ENCODE data around the gene PPFIA4.

PPFIA4 gene

DNA sequence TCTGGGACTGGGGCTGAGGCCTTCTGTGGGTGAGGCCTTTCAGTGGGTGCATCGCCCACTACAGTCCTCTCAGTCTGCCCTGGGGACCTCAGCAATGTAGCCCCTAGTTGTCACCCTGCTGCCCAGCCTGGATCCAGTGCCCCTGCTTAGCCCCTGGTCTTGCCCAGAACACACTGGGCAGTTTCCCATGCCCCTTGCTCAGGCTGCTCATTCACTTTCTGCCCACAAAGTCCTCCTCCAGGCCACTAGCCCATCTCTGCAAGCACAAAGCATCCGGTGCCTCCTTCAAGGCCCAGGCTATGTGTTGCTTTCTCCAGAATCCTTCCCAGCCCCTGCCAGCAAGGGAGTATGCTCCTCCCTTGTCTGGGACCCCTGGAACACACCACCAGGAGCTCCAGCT is 95.9 kb downstream of the PPFIA4 start:
- POLR2A ChIA-PET = no interaction called here
- no peak for DNase-seq (ENCODE audit: extremely low spot score)
- CTCF ChIA-PET = interaction anchor here (1.3 to 2.3 kb wide), 2 partner anchors 11 to 145 kb away, joined by 4 to 8 read pairs; no protein-coding TSS in a partner anchor
- TF ChIP-seq, protein P1, sequence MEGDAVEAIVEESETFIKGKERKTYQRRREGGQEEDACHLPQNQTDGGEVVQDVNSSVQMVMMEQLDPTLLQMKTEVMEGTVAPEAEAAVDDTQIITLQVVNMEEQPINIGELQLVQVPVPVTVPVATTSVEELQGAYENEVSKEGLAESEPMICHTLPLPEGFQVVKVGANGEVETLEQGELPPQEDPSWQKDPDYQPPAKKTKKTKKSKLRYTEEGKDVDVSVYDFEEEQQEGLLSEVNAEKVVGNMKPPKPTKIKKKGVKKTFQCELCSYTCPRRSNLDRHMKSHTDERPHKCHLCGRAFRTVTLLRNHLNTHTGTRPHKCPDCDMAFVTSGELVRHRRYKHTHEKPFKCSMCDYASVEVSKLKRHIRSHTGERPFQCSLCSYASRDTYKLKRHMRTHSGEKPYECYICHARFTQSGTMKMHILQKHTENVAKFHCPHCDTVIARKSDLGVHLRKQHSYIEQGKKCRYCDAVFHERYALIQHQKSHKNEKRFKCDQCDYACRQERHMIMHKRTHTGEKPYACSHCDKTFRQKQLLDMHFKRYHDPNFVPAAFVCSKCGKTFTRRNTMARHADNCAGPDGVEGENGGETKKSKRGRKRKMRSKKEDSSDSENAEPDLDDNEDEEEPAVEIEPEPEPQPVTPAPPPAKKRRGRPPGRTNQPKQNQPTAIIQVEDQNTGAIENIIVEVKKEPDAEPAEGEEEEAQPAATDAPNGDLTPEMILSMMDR (IDR thresholded peaks at IDR 0.05; ENCODE audit: control extremely low read depth, extremely low read depth, low read depth, missing control alignments) = no peak

GRCh38 chr1:203124011-203124410 is 97.7 kb downstream of the PPFIA4 start:
- ChIA-PET CTCF (interaction anchor here (1.0 to 2.3 kb wide), 4 partner anchors 9 to 92 kb away, joined by 3 to 8 read pairs (median 4); no protein-coding TSS in a partner anchor), POLR2A (no interaction called here)
- DNase-seq (ENCODE audit: extremely low spot score) = no peak
- TF ChIP-seq, protein P1 (IDR thresholded peaks at IDR 0.05; ENCODE audit: control extremely low read depth, extremely low read depth, low read depth, missing control alignments) = no peak

- POLR2A ChIA-PET = no interaction called here
- CTCF ChIA-PET = interaction anchor here (1.3 to 2.3 kb wide), 4 partner anchors 9 to 93 kb away, joined by 3 to 8 read pairs (median 6); no protein-coding TSS in a partner anchor
- DNase-seq (ENCODE audit: extremely low spot score) = no peak
- TF ChIP-seq, protein P1 (IDR thresholded peaks at IDR 0.05; ENCODE audit: control extremely low read depth, extremely low read depth, low read depth, missing control alignments) = no peak
Measured at GRCh38 chr1:203124546-203125317, 98.4 kb downstream of the PPFIA4 start.

GRCh38 chr1:203126151-203126865 is 100.0 kb downstream of the PPFIA4 start:
- no peak for DNase-seq (ENCODE audit: extremely low spot score)
- CTCF ChIA-PET = interaction anchor here (1.1 to 1.9 kb wide), 5 partner anchors 15 to 141 kb away, joined by 3 to 7 read pairs (median 3); no protein-coding TSS in a partner anchor
- POLR2A ChIA-PET = no interaction called here
- TF ChIP-seq, protein P1 (IDR thresholded peaks at IDR 0.05; ENCODE audit: control extremely low read depth, extremely low read depth, low read depth, missing control alignments) = no peak

GRCh38 chr1:203126866-203127665 is 100.8 kb downstream of the PPFIA4 start:
- CTCF ChIA-PET = interaction anchor here (1.3 to 1.7 kb wide), 3 partner anchors 24 to 140 kb away, joined by 3 to 6 read pairs (median 3); no protein-coding TSS in a partner anchor
- POLR2A ChIA-PET = no interaction called here
- TF ChIP-seq, protein P1 (IDR thresholded peaks at IDR 0.05; ENCODE audit: control extremely low read depth, extremely low read depth, low read depth, missing control alignments) = no peak
- DNase-seq (ENCODE audit: extremely low spot score) = no peak

Measured in GM10248 (cell line).